ENCODE results near the gene MARCHF7.
"Not testable (repeated sequence)": the region's sequence is repeated elsewhere in the genome, so short reads cannot be mapped to it uniquely, and the experiment has no call there.

MARCHF7 gene

GRCh38 chr2:159714247-159714930 is 2.1 kb downstream of the MARCHF7 start:
- no peak for ATAC-seq
- TF ChIP-seq TCF4 (CRISPR knock-in tag; IDR thresholded peaks at IDR 0.05; ENCODE audit: borderline replicate concordance): no peak
- no peak for TF ChIP-seq POU6F1 (CRISPR knock-in tag; IDR thresholded peaks at IDR 0.05; ENCODE audit: borderline replicate concordance, low read depth)
- no peak for TF ChIP-seq ESRRG (CRISPR knock-in tag; IDR thresholded peaks at IDR 0.05)
- TF ChIP-seq, protein P1, sequence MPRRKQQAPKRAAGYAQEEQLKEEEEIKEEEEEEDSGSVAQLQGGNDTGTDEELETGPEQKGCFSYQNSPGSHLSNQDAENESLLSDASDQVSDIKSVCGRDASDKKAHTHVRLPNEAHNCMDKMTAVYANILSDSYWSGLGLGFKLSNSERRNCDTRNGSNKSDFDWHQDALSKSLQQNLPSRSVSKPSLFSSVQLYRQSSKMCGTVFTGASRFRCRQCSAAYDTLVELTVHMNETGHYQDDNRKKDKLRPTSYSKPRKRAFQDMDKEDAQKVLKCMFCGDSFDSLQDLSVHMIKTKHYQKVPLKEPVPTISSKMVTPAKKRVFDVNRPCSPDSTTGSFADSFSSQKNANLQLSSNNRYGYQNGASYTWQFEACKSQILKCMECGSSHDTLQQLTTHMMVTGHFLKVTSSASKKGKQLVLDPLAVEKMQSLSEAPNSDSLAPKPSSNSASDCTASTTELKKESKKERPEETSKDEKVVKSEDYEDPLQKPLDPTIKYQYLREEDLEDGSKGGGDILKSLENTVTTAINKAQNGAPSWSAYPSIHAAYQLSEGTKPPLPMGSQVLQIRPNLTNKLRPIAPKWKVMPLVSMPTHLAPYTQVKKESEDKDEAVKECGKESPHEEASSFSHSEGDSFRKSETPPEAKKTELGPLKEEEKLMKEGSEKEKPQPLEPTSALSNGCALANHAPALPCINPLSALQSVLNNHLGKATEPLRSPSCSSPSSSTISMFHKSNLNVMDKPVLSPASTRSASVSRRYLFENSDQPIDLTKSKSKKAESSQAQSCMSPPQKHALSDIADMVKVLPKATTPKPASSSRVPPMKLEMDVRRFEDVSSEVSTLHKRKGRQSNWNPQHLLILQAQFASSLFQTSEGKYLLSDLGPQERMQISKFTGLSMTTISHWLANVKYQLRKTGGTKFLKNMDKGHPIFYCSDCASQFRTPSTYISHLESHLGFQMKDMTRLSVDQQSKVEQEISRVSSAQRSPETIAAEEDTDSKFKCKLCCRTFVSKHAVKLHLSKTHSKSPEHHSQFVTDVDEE (CRISPR knock-in tag; IDR thresholded peaks at IDR 0.05): no peak
- no peak for TF ChIP-seq CSRNP3 (CRISPR knock-in tag; IDR thresholded peaks at IDR 0.05)
- no peak for TF ChIP-seq PPARA (CRISPR knock-in tag; IDR thresholded peaks at IDR 0.05; ENCODE audit: borderline replicate concordance)
- TF ChIP-seq RARB (CRISPR knock-in tag; IDR thresholded peaks at IDR 0.05): no peak
- no peak for TF ChIP-seq SNAI2 (CRISPR knock-in tag; IDR thresholded peaks at IDR 0.05)
- no peak for TF ChIP-seq ZC3H10 (CRISPR knock-in tag; IDR thresholded peaks at IDR 0.05)
- no peak for TF ChIP-seq ARNTL (CRISPR knock-in tag; IDR thresholded peaks at IDR 0.05; ENCODE audit: borderline replicate concordance, low read depth)
- no peak for TF ChIP-seq CREB5 (CRISPR knock-in tag; IDR thresholded peaks at IDR 0.05; ENCODE audit: low read depth)
- TF ChIP-seq ZNF565 (CRISPR knock-in tag; conservative IDR thresholded peaks at IDR 0.05; ENCODE audit: low read depth): no peak
- no peak for TF ChIP-seq GLIS3 (CRISPR knock-in tag; IDR thresholded peaks at IDR 0.05)
- TF ChIP-seq ZFP30 (CRISPR knock-in tag; IDR thresholded peaks at IDR 0.05): no peak
- no peak for TF ChIP-seq BACH2 (CRISPR knock-in tag; IDR thresholded peaks at IDR 0.05; ENCODE audit: borderline replicate concordance)
- no peak for TF ChIP-seq CSDC2 (CRISPR knock-in tag; IDR thresholded peaks at IDR 0.05)
- no peak for TF ChIP-seq ZNF70 (CRISPR knock-in tag; IDR thresholded peaks at IDR 0.05)
- TF ChIP-seq OSR1 (CRISPR knock-in tag; IDR thresholded peaks at IDR 0.05): no peak
- no peak for TF ChIP-seq ISL1 (CRISPR knock-in tag; IDR thresholded peaks at IDR 0.05)
- no peak for TF ChIP-seq ZFP3 (CRISPR knock-in tag; IDR thresholded peaks at IDR 0.05)

GRCh38 chr2:159715451-159715850 is 3.1 kb downstream of the MARCHF7 start:
- no peak for ATAC-seq
- no peak for TF ChIP-seq ZNF8 (CRISPR knock-in tag; IDR thresholded peaks at IDR 0.05)
- TF ChIP-seq PATZ1 (CRISPR knock-in tag; IDR thresholded peaks at IDR 0.05; ENCODE audit: borderline replicate concordance): no peak
- no peak for TF ChIP-seq ZNF70 (CRISPR knock-in tag; IDR thresholded peaks at IDR 0.05)
- TF ChIP-seq SNAI2 (CRISPR knock-in tag; IDR thresholded peaks at IDR 0.05): no peak
- TF ChIP-seq, protein P1 (CRISPR knock-in tag; IDR thresholded peaks at IDR 0.05): no peak
- no peak for TF ChIP-seq CSDC2 (CRISPR knock-in tag; IDR thresholded peaks at IDR 0.05)
- TF ChIP-seq GLIS3 (CRISPR knock-in tag; IDR thresholded peaks at IDR 0.05): no peak
- TF ChIP-seq CSRNP3 (CRISPR knock-in tag; IDR thresholded peaks at IDR 0.05): no peak
- TF ChIP-seq ARNTL (CRISPR knock-in tag; IDR thresholded peaks at IDR 0.05; ENCODE audit: borderline replicate concordance, low read depth): no peak
- TF ChIP-seq ISL1 (CRISPR knock-in tag; IDR thresholded peaks at IDR 0.05): no peak
- no peak for TF ChIP-seq RARB (CRISPR knock-in tag; IDR thresholded peaks at IDR 0.05)
- TF ChIP-seq ESRRG (CRISPR knock-in tag; IDR thresholded peaks at IDR 0.05): no peak
- no peak for TF ChIP-seq ZFP30 (CRISPR knock-in tag; IDR thresholded peaks at IDR 0.05)
- TF ChIP-seq OSR1 (CRISPR knock-in tag; IDR thresholded peaks at IDR 0.05): no peak

DNA sequence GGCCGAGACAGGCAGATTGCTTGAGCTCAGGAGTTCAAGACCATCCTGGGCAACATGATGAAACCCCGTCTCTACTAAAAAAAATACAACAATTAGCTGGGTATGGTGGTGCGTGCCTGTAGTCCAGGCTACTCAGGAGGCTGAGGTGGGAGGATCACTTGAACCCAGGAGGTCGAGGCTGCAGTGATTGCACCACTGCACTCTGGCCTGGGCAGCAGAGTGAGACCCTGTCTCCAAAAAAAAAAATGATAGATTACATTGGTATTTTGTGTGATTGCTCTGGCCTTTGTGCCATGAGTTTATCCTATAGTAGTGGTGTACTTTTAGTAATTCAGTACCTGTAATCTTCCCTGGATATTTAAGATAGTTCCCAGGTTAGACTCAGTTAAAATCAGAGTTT is 4.1 kb downstream of the MARCHF7 start:
- not testable (repeated sequence) for ATAC-seq
